SH-SY5Y (cell line): ENCODE results near the gene CNIH3.

Source experiments
- GATA2 ChIP-seq: IDR thresholded peaks from 2 replicates; pipeline ENCODE4 v1.6.1; 2011; ENCODE audit warnings: mild to moderate bottlenecking, low read depth, low read length
- GATA3 ChIP-seq: IDR thresholded peaks from 2 replicates; pipeline ENCODE4 v1.6.1; 2011; ENCODE audit warnings: low read depth, mild to moderate bottlenecking, low read length, moderate library complexity

CNIH3 gene

GRCh38 chr1:224605482-224606181 lies 10.5 kb upstream of the CNIH3 start:
- TF ChIP-seq GATA2: no peak
- TF ChIP-seq GATA3: no peak

GRCh38 chr1:224607188-224608148 lies 8.6 kb upstream of the CNIH3 start:
- TF ChIP-seq GATA3: no peak
- no peak for TF ChIP-seq GATA2

- TF ChIP-seq GATA2: no peak
- no peak for TF ChIP-seq GATA3
These were observed 6.8 kb upstream of the CNIH3 start for GRCh38 chr1:224609333-224609732.

- TF ChIP-seq GATA3 (no peak), GATA2 (no peak)
These were observed 3.9 kb upstream of the CNIH3 start for GRCh38 chr1:224612246-224612645.

GRCh38 chr1:224613486-224613885 lies 2.6 kb upstream of the CNIH3 start:
- no peak for TF ChIP-seq GATA3
- TF ChIP-seq GATA2: no peak

GRCh38 chr1:224616756-224617409 lies 766 bp downstream of the CNIH3 start:
- no peak for TF ChIP-seq GATA3
- TF ChIP-seq GATA2: no peak

GRCh38 chr1:224617410-224618355 lies 1.6 kb downstream of the CNIH3 start:
- TF ChIP-seq GATA3 (no peak), GATA2 (no peak)

GRCh38 chr1:224619209-224619608 lies 3.1 kb downstream of the CNIH3 start:
- TF ChIP-seq GATA3 (no peak), GATA2 (no peak)

GRCh38 chr1:224620105-224620504 lies 4.0 kb downstream of the CNIH3 start:
- TF ChIP-seq GATA3 (no peak), GATA2 (no peak)

GRCh38 chr1:224621813-224622682 lies 5.9 kb downstream of the CNIH3 start:
- TF ChIP-seq GATA3 (no peak), GATA2 (no peak)

GRCh38 chr1:224622831-224623230 lies 6.7 kb downstream of the CNIH3 start:
- TF ChIP-seq GATA2 (no peak), GATA3 (no peak)

- TF ChIP-seq GATA3 (no peak), GATA2 (no peak)
These were observed 7.2 kb downstream of the CNIH3 start for GRCh38 chr1:224623310-224623714.

- TF ChIP-seq GATA3 (no peak), GATA2 (no peak)
These were observed 7.7 kb downstream of the CNIH3 start for GRCh38 chr1:224623743-224624333.
